ENCODE data around the gene ZNF518A. TPM values are rescaled to one million over a fixed set of nuclear protein-coding genes. Genes with fewer than 3 reads are reported as not detected.
"Not testable (repeated sequence)": the region's sequence is repeated elsewhere in the genome, so short reads cannot be mapped to it uniquely, and the experiment has no call there.

ZNF518A gene
- polyA plus RNA-seq, 1 donor from 2014 or later = 56.7 TPM

DNA sequence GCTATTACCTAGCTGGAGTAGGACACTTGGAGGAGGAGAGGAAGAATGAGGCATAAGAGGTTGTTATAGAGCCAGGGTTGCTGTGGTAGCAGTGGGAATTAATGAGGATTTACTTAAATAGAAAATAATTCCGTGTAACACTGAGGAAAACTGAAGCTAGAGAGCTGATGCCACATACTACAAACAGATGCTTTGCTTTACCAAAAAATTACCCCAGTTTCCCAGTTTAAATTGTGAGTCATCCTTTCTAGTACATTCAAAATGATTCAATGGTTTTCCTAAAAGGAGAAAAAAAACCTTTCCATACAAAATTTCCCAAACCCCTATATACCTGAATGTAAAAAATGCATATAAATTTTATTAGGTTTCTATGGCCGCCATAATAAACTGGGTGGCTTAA lies 58.3 kb downstream of the ZNF518A start:
- no peaks in the 10 kb centered on the region for H4K20me1 ChIP-seq (ENCODE audit: insufficient read depth)
- no peaks in the 10 kb centered on the region for H3K27me3 ChIP-seq (ENCODE audit: insufficient read depth, low read depth, low read length)
- no peak overlapping the region for H3K4me3 ChIP-seq (ENCODE audit: low read length)
- no peaks in the 10 kb centered on the region for H3K9me3 ChIP-seq (ENCODE audit: low read length)
- H3K9ac ChIP-seq (ENCODE audit: low read length) = no peak overlapping the region
- no peaks in the 10 kb centered on the region for H3K9me2 ChIP-seq (ENCODE audit: insufficient read depth, low read length)
- no peaks in the 10 kb centered on the region for H3K36me3 ChIP-seq (ENCODE audit: insufficient read depth, low read length)
- H3K79me2 ChIP-seq (replicated peaks; ENCODE audit: insufficient read depth, low read length) = no peaks in the 10 kb centered on the region
- H3F3A ChIP-seq (ENCODE audit: insufficient read depth, low read length, poor library complexity, severe bottlenecking) = no peaks in the 10 kb centered on the region
- no peak overlapping the region for H3K27ac ChIP-seq (ENCODE audit: low read length)
- TF ChIP-seq POLR2AphosphoS5 (IDR thresholded peaks at IDR 0.05) (no peak), EZH2 (IDR thresholded peaks at IDR 0.05; ENCODE audit: borderline replicate concordance, insufficient read depth, low read length, poor library complexity, severe bottlenecking) (no peak), EP300 (conservative IDR thresholded peaks at IDR 0.05; ENCODE audit: poor library complexity, severe bottlenecking) (no peak), RAD21 (conservative IDR thresholded peaks at IDR 0.05) (no peak), SMC3 (conservative IDR thresholded peaks at IDR 0.05; ENCODE audit: poor library complexity) (no peak), MXI1 (conservative IDR thresholded peaks at IDR 0.05; ENCODE audit: poor library complexity, severe bottlenecking) (no peak), TAF1 (IDR thresholded peaks at IDR 0.05; ENCODE audit: low read depth) (no peak)
- TF ChIP-seq, protein P1, sequence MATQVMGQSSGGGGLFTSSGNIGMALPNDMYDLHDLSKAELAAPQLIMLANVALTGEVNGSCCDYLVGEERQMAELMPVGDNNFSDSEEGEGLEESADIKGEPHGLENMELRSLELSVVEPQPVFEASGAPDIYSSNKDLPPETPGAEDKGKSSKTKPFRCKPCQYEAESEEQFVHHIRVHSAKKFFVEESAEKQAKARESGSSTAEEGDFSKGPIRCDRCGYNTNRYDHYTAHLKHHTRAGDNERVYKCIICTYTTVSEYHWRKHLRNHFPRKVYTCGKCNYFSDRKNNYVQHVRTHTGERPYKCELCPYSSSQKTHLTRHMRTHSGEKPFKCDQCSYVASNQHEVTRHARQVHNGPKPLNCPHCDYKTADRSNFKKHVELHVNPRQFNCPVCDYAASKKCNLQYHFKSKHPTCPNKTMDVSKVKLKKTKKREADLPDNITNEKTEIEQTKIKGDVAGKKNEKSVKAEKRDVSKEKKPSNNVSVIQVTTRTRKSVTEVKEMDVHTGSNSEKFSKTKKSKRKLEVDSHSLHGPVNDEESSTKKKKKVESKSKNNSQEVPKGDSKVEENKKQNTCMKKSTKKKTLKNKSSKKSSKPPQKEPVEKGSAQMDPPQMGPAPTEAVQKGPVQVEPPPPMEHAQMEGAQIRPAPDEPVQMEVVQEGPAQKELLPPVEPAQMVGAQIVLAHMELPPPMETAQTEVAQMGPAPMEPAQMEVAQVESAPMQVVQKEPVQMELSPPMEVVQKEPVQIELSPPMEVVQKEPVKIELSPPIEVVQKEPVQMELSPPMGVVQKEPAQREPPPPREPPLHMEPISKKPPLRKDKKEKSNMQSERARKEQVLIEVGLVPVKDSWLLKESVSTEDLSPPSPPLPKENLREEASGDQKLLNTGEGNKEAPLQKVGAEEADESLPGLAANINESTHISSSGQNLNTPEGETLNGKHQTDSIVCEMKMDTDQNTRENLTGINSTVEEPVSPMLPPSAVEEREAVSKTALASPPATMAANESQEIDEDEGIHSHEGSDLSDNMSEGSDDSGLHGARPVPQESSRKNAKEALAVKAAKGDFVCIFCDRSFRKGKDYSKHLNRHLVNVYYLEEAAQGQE (IDR thresholded peaks at IDR 0.05; ENCODE audit: borderline replicate concordance) = no peak
- TF ChIP-seq, protein P2, sequence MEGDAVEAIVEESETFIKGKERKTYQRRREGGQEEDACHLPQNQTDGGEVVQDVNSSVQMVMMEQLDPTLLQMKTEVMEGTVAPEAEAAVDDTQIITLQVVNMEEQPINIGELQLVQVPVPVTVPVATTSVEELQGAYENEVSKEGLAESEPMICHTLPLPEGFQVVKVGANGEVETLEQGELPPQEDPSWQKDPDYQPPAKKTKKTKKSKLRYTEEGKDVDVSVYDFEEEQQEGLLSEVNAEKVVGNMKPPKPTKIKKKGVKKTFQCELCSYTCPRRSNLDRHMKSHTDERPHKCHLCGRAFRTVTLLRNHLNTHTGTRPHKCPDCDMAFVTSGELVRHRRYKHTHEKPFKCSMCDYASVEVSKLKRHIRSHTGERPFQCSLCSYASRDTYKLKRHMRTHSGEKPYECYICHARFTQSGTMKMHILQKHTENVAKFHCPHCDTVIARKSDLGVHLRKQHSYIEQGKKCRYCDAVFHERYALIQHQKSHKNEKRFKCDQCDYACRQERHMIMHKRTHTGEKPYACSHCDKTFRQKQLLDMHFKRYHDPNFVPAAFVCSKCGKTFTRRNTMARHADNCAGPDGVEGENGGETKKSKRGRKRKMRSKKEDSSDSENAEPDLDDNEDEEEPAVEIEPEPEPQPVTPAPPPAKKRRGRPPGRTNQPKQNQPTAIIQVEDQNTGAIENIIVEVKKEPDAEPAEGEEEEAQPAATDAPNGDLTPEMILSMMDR (IDR thresholded peaks at IDR 0.05; ENCODE audit: poor library complexity, severe bottlenecking) = no peak
- no peak overlapping the region for H3K4me2 ChIP-seq (ENCODE audit: low read length)
- no peak overlapping the region for H2AFZ ChIP-seq (ENCODE audit: low read depth, low read length)

DNA sequence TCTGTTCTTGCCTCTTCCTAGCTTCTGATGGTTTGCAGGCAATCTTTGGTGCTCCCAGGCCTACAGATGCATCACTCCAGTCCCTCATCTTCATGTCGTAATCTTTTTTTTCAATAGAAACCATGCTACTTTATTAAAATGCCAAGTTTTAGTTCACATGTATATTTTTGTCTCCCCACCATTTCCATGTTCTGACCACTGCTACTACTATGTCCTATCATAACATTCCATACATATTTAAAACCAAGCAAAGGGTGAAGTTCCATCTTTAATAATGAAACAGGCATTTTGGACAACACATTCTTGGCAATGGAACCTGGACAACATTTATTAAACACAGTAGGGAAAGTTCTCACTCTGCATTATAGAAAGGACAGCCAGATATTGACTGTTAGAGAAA lies 58.8 kb downstream of the ZNF518A start:
- Histone ChIP-seq H2AFZ (ENCODE audit: low read depth, low read length) (no peak overlapping the region), H3K9ac (ENCODE audit: low read length) (no peak overlapping the region), H3K4me2 (ENCODE audit: low read length) (no peak overlapping the region), H3K27ac (ENCODE audit: low read length) (no peak overlapping the region), H3K4me3 (ENCODE audit: low read length) (no peak overlapping the region), H3K9me3 (ENCODE audit: low read length) (no peaks in the 10 kb centered on the region), H3K9me2 (ENCODE audit: insufficient read depth, low read length) (no peaks in the 10 kb centered on the region), H4K20me1 (ENCODE audit: insufficient read depth) (no peaks in the 10 kb centered on the region), H3K36me3 (ENCODE audit: insufficient read depth, low read length) (no peaks in the 10 kb centered on the region), H3K27me3 (ENCODE audit: insufficient read depth, low read depth, low read length) (no peaks in the 10 kb centered on the region), H3F3A (ENCODE audit: insufficient read depth, low read length, poor library complexity, severe bottlenecking) (no peaks in the 10 kb centered on the region), H3K79me2 (replicated peaks; ENCODE audit: insufficient read depth, low read length) (no peaks in the 10 kb centered on the region)
- TF ChIP-seq SMC3 (conservative IDR thresholded peaks at IDR 0.05; ENCODE audit: poor library complexity) = no peak
- TF ChIP-seq TAF1 (IDR thresholded peaks at IDR 0.05; ENCODE audit: low read depth) = no peak
- TF ChIP-seq, protein P2 (IDR thresholded peaks at IDR 0.05; ENCODE audit: poor library complexity, severe bottlenecking) = no peak
- TF ChIP-seq RAD21 (conservative IDR thresholded peaks at IDR 0.05) = no peak
- TF ChIP-seq POLR2AphosphoS5 (IDR thresholded peaks at IDR 0.05) = no peak
- no peak for TF ChIP-seq EP300 (conservative IDR thresholded peaks at IDR 0.05; ENCODE audit: poor library complexity, severe bottlenecking)
- TF ChIP-seq EZH2 (IDR thresholded peaks at IDR 0.05; ENCODE audit: borderline replicate concordance, insufficient read depth, low read length, poor library complexity, severe bottlenecking) = no peak
- no peak for TF ChIP-seq MXI1 (conservative IDR thresholded peaks at IDR 0.05; ENCODE audit: poor library complexity, severe bottlenecking)
- TF ChIP-seq, protein P1 (IDR thresholded peaks at IDR 0.05; ENCODE audit: borderline replicate concordance) = no peak

DNA sequence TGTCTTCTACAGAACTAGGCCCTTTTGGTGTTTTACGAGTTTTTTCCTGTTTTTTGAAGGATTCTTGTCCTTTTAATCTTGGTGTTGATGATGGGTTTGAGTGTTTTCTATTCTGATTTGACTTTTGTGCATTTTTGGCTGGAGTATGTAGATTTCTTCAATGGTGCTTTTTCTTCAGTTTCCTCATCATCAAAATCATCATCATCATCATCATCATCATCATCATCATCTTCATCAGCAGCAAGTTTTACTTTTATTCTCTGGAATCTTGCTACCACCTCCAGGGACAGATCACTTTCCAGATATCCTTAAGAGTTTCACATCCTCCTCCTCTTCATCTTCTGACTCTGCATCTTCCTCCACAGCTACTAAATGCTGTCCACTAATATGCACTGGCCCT lies 59.4 kb downstream of the ZNF518A start:
- not testable (repeated sequence) for H3K36me3 ChIP-seq (ENCODE audit: insufficient read depth, low read length); H3K9ac ChIP-seq (ENCODE audit: low read length); H3K4me2 ChIP-seq (ENCODE audit: low read length); H4K20me1 ChIP-seq (ENCODE audit: insufficient read depth); H3K4me3 ChIP-seq (ENCODE audit: low read length); H3F3A ChIP-seq (ENCODE audit: insufficient read depth, low read length, poor library complexity, severe bottlenecking); H3K79me2 ChIP-seq (replicated peaks; ENCODE audit: insufficient read depth, low read length); H2AFZ ChIP-seq (ENCODE audit: low read depth, low read length); H3K27ac ChIP-seq (ENCODE audit: low read length); H3K9me2 ChIP-seq (ENCODE audit: insufficient read depth, low read length); H3K27me3 ChIP-seq (ENCODE audit: insufficient read depth, low read depth, low read length); H3K9me3 ChIP-seq (ENCODE audit: low read length)
